GM19455 (cell line): Measurements from ENCODE around the gene STARD8.
"Not testable (repeated sequence)": the region's sequence is repeated elsewhere in the genome, so short reads cannot be mapped to it uniquely, and the experiment has no call there.

Experiments used
- ATAC-seq: cut with Tn5 transposase; IDR thresholded peaks from one replicate; pipeline ENCODE4 v1.9.1; 2021; ENCODE audit not compliant: unreplicated experiment

STARD8 gene

DNA sequence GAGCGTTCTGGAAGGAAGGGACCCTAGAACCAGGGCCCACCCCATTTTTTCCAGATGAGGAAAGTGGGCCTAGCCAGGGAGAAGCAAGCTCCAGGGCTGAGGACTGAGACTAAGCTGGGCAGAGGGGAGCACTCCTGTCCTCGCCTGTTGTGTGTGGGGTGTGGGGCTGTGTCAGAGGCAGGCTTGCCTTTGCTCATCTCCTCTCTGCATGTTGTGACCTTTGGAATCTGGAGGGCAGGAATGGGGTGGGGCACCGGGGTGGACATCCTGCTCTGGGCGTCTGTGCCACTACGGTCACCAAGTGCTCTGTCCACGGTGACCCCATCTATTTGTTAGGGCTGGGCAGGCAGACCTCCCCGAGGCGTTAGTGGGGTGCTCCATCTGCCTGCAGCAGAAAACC is 41.5 kb downstream of the STARD8 start:
- not testable (repeated sequence) for ATAC-seq

DNA sequence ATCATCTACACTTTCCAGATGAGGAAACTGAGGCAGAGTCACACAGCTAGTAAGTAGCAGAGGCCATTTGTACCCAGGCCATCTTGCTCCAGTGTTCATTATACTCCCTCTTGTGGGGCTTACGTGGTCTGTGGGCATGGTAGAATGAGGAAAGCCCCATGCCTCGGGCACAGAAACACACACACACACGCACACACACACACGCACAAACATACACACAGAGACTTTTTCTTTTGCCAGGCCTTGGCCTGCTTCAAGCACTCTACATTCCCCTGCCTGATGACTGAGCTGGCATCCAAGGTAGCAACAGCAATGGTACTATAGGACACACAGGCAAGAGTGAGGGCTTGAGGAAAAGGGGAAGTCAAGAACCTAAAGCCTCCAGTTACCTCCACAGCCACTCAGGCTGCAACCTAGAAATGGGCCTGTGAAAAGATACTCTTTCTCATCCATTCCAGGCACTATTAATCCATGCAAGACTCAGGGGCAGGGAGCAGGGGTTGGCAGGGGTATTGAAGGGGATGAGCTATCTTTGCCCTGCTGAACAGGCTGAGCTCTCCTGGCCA is 43.6 kb downstream of the STARD8 start:
- ATAC-seq, result no peak

- ATAC-seq, result no peak
These were observed 44.5 kb downstream of the STARD8 start for GRCh38 chrX:68691921-68692320.

- no peak for ATAC-seq
These were observed 45.2 kb downstream of the STARD8 start for GRCh38 chrX:68692651-68693050.

- ATAC-seq, result no peak
These were observed 46.3 kb downstream of the STARD8 start for GRCh38 chrX:68693481-68694434.

DNA sequence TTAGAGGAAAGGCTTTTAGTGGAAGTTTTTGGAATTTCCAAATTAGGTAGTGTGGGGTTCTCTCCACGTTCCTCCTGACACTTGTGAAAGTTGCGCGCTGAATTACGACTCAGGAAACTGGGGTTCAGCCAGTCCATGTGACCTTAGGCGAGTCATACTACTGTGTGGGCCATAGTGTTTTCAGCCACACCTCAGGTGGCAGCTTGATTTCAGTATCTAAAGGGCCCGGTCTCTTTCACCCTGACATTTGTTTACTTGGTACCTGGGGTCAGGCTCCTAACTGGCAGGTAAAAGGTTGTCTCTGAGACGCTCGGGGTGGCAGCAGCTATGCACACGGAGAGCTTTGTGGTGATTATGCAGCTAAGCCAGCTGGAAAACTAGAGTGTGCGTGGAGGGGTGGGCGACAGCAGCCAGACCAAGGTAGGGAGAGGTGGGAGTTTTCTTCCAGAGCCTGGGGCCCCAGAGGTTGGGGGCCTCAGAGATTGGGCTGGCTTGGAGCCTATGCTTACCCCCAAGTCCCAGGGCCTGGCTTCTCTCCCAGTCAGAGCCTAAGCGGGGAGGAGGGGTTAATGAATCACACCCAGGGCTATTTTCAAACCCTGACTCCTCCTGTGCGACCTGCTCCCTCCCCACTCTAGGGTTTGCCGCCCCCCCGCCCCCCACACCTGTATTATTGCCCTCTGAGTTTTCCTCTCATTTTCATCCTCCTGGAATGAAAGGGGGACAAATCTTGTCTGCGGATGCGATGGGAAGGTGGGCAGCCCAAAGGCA is 47.2 kb downstream of the STARD8 start:
- no peak for ATAC-seq

- no peak for ATAC-seq
These were observed 47.9 kb downstream of the STARD8 start for GRCh38 chrX:68695206-68695845.

DNA sequence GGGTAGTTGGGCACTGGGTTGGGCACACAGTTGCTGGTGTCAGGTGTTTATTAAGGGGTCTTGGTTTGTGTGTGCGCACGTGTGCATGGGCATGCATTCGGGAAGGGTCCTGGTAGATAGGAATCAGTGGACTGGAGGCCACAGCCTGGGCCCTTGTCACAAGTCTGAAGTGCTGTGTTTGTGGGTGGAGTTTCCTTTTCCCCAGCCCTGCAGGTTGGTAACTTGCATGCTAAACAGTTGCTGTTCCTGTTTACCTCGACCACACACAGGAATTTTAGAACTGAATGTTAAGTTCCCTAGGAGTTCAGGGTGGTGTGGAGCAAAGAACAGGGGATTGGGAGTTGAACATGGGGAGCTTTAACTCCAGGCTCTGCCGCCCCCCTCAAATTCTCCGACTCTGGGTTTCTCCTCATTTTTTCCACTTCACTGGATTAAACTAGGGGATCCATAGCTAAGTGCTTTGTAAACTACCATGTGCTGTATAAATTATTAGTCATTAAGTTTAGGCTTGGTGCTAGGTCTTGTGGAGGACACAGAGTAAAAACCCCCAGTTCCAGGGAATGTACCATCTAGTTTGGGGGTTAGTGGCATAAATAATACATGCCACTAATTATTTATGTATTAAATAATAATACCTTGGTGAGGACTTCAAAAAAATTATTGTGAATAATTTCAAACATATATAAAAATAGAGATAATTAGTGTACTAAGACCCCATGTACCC is 49.0 kb downstream of the STARD8 start:
- ATAC-seq, result no peak

- no peak for ATAC-seq
These were observed 49.6 kb downstream of the STARD8 start for GRCh38 chrX:68697036-68697435.

DNA sequence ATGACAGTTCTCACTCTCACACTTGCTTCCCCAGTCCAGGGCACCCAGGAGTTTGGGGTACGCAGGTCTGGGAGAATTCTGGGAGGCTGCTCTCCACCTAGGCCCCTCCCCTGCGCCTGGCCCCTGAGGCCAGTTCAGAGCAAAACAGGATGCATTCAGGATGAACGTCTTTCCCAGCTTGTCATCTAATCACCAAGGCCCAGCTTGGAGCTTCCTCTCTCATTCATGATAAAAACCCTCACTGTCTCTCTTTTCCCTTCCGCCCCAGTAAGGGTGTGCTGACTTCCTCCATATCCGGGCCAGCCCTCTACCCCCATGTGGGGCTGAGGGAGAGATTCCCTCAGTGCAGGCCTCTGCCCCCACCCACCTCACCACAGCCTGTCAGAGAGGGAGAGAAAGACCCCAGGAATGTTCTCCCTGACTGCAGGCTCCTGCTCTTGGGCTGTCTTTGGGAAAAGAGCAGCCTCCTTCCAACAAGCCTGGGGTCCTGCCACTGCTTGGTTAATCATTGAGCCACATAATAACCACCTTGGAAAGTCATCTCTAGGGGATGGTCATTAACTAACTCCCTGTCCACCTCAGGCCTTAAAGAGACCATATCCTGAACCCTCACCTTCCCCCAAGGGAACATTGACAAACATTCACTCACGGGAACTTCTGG is 50.1 kb downstream of the STARD8 start:
- ATAC-seq, result no peak

- no peak for ATAC-seq
These were observed 51.5 kb downstream of the STARD8 start for GRCh38 chrX:68698942-68699341.

GRCh38 chrX:68699960-68700746 is 52.7 kb downstream of the STARD8 start:
- no peak for ATAC-seq

DNA sequence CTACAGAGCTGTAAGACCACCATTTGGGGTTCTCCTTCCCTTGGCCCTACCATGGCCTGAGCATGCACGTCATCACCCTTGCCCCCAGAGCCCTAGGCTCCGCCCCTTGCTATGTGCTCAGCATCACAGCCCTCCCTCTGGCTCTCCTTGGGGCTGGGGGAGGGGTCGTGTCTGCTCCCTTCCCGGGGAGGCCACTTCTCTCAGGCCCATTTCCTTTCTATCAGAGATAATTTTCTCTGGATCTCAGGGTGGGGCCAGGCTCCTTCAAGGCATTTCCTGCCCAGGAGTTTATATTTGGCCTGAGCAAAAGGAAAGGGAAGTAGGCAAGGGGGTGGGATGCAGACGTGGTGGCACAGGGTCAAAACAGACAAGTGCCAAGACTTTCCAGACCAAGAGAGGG is 55.9 kb downstream of the STARD8 start:
- ATAC-seq, result no peak

GRCh38 chrX:68703846-68704245 is 56.4 kb downstream of the STARD8 start:
- ATAC-seq, result no peak

- no peak for ATAC-seq
These were observed 58.5 kb downstream of the STARD8 start for GRCh38 chrX:68705986-68706385.

DNA sequence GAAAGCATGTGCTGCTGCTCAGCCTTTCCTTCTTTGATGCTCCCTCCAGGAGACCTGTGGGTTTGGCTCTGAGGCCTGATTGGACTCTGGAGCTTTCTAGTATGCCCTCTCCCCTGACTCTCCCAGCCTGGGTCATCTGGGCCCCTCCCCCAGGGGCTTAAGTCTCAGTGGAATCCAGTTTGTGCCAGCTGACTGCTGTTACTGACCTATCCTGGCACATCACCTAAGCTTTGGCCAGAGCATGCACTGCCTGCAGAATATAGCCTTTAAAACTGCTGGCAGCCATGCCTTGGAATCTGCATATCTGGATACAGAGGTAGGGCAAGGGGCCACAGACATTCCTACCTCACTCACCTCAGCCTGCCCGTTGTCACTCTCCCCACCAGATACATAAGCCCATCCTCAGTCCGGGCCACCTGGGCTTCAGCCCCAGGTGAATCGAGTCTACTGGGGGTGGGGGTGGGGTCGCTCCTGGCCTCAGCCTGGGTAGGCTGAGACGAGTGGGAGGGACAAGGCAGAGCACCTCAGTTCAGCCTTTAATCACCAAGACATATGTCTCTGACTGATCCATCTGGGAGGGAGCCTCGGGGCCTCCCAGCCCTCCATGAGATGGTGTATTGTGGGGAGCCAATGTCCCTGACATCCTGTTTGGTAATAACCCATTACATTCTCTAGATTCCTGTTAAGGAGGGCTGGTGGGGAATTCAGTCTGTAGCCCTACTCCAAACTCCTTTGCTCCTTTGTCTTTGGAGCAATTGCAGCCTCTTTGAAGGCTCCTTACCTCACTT is 61.2 kb downstream of the STARD8 start:
- no peak for ATAC-seq

DNA sequence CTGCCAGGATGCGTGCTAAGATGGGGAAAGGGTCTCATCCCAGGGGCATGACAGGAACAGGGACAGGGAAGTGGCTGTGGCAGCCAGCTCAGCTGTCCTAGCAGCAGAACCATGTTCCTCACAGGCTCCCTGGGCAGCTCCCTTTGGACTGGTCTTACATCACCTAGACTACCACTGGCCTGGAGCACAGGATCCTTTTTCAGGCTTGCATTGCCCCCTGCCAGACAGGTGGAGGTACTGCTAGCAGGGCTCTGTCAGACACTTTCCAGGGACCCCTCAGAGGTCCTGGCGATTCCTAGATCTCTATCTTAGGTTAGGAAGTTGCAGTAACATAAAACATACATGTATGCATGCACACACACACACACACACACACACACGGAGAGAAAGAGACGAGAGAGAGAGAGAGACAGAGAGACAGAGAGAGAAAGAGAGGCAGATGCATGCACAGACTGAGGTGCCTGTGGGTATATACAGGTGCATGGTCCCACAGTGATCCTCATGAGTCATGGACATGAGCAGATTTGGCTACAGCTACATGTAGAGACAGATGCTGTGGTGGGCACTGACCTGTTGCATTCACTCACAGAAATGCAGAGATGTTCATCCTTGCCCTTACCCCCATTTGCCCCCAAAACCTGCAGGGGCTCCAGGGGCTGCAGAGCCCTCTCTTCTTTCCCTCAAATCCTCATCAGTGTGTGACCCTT is 63.6 kb downstream of the STARD8 start:
- no peak for ATAC-seq

- no peak for ATAC-seq
These were observed 64.4 kb downstream of the STARD8 start for GRCh38 chrX:68711845-68712244.
